ENCODE results near the gene NCS1.
"Not testable (repeated sequence)": the region's sequence is repeated elsewhere in the genome, so short reads cannot be mapped to it uniquely, and the experiment has no call there.

Gene NCS1

GRCh38 chr9:130242270-130243014 is 70.2 kb downstream of the NCS1 start:
- DNase-seq, result no peak

GRCh38 chr9:130243015-130243881 is 71.0 kb downstream of the NCS1 start:
- peak; percentile 50 for DNase-seq

- no peak for DNase-seq
Observed at GRCh38 chr9:130243882-130244170, 71.6 kb downstream of the NCS1 start.

GRCh38 chr9:130244548-130245165 is 72.5 kb downstream of the NCS1 start:
- DNase-seq, result no peak

GRCh38 chr9:130245474-130245873 is 73.3 kb downstream of the NCS1 start:
- no peak for DNase-seq

GRCh38 chr9:130246126-130246525 is 73.9 kb downstream of the NCS1 start:
- DNase-seq, result no peak

GRCh38 chr9:130254747-130255630 is 82.8 kb downstream of the NCS1 start:
- DNase-seq, result peak; percentile 84

GRCh38 chr9:130255631-130256134 is 83.5 kb downstream of the NCS1 start:
- no peak for DNase-seq

GRCh38 chr9:130256644-130257043 is 84.4 kb downstream of the NCS1 start:
- DNase-seq, result no peak

GRCh38 chr9:130258137-130258536 is 85.9 kb downstream of the NCS1 start:
- DNase-seq, result not testable (repeated sequence)

GRCh38 chr9:130259044-130259443 is 86.8 kb downstream of the NCS1 start:
- DNase-seq, result no peak

GRCh38 chr9:130260816-130261765 is 88.9 kb downstream of the NCS1 start:
- no peak for DNase-seq

GRCh38 chr9:130262061-130262745 is 90.0 kb downstream of the NCS1 start:
- no peak for DNase-seq

- no peak for DNase-seq
Observed at GRCh38 chr9:130262771-130263170, 90.6 kb downstream of the NCS1 start.

GRCh38 chr9:130263601-130264413 is 91.6 kb downstream of the NCS1 start:
- DNase-seq, result no peak

- no peak for DNase-seq
Observed at GRCh38 chr9:130264414-130265350, 92.5 kb downstream of the NCS1 start.

GRCh38 chr9:130265431-130266235 is 93.4 kb downstream of the NCS1 start, which contains the start of gene HMCN2:
Gene HMCN2, plus strand, starts transcription at chr9:130265760. Its CDS starts 119 bp downstream, at chr9:130265879.
- DNase-seq, result no peak
